Measurements from ENCODE around the gene SEPTIN11.

SEPTIN11 gene

DNA sequence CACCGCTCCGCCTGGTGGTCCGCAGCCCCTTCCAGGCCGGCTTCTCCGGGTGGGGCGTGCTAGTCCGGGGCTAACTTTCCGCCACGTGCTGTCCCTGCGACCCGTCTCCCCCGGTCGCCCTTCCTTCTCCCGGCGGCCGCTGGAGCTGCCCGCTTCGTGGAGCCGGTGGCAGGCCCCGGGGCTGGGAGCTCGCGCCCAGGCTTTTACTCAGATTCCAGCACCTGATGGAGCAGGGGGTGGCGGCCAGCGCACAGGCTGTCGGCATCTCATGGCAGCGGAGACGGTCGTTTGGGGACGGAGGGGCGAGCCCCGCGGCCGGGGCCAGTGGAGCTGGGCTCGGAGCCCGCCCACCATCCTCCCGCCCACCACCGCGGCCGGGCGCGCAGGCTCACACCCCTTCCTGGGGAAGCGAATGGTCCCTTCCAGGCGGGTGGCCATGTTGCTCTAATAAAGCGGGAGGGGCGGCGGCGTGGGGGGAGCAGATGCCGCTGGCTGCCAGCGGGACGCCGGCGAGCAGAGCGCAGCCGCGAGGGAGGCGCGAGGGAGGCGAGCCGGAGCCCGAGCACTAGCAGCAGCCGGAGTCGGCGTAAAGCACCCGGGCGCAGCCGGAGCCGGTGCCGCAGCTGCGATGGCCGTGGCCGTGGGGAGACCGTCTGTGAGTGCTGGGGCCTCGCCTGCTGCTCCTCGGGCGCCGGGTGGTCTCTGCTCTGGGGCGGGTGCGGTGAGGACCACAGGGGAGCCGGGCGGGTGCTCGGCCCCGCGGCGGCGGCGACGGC lies at the start of gene SEPTIN11:
TSS of gene SEPTIN11 (plus strand) at position 477 of the 776 bp plus-strand sequence. CDS start at position 629, 152 bp downstream.
- TF ChIP-seq CTCF (conservative IDR thresholded peaks at IDR 0.05; ENCODE audit: low read depth, low read length): no peak
- Histone ChIP-seq H4K20me1 (ENCODE audit: insufficient read depth) (no peaks in the 10 kb centered on the region), H3K9ac (peak within 1 kb of the TSS; percentile 83), H2AFZ (ENCODE audit: low read depth) (peak within 1 kb of the TSS; percentile 93), H3K79me2 (ENCODE audit: insufficient read depth, low read depth) (peaks cover 38% of the 10 kb centered on the region), H3K27me3 (ENCODE audit: insufficient read depth, low read depth) (no peaks in the 10 kb centered on the region), H3K27ac (peak within 1 kb of the TSS; percentile 55), H3K4me2 (peak within 1 kb of the TSS; percentile 98), H3K4me1 (ENCODE audit: low read depth, poor library complexity, severe bottlenecking) (peaks cover 22% of the 10 kb centered on the region), H3K36me3 (ENCODE audit: insufficient read depth) (no peaks in the 10 kb centered on the region), H3K4me3 (IDR thresholded peaks at IDR 0.05; ENCODE audit: insufficient read depth, low read depth, low read length) (peak within 1 kb of the TSS; percentile 51)

DNA sequence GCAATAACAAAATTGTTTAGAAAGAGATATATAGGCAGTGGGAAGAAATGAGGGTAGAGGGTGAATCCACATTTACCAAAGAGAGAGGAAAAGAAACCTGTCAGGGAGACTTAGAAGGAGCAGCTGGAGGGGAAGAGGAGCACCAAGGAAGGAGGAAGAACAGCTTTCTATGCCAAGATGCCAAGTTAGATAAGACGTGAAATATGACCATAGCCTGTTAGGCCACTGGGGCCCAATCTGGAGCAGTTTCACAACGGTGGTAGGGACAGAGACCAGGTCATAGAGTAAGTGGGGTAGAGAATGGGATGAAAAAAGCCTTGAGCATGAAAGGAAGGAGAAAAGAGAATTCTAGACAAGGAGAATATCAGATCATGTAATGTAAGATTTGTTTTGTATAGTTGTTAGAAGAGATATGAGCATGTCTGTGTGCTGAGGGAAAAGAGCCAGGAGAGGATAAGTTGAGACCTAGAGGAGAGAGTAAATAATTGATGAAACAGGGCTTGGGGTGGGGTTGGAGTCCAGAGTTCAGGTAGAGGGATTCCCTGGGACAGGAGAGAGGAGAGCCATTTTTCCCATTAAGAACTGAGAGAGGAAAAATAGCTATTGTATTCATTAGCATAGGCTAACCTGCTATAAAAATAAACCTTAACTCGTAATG lies 47.2 kb upstream of the SEPTIN11 start:
- Histone ChIP-seq H3K4me3 (IDR thresholded peaks at IDR 0.05; ENCODE audit: insufficient read depth, low read depth, low read length) (no peak overlapping the region), H3K9ac (no peak overlapping the region), H3K4me2 (no peak overlapping the region), H3K27me3 (ENCODE audit: insufficient read depth, low read depth) (peaks cover 11% of the 10 kb centered on the region), H3K79me2 (ENCODE audit: insufficient read depth, low read depth) (no peaks in the 10 kb centered on the region), H4K20me1 (ENCODE audit: insufficient read depth) (no peaks in the 10 kb centered on the region), H3K27ac (no peak overlapping the region), H2AFZ (ENCODE audit: low read depth) (no peak overlapping the region), H3K36me3 (ENCODE audit: insufficient read depth) (no peaks in the 10 kb centered on the region), H3K4me1 (ENCODE audit: low read depth, poor library complexity, severe bottlenecking) (peaks cover 8% of the 10 kb centered on the region)
- TF ChIP-seq CTCF (conservative IDR thresholded peaks at IDR 0.05; ENCODE audit: low read depth, low read length): no peak

- Histone ChIP-seq H3K9ac (no peak overlapping the region), H3K4me2 (no peak overlapping the region), H3K27me3 (ENCODE audit: insufficient read depth, low read depth) (no peaks in the 10 kb centered on the region), H3K27ac (no peak overlapping the region), H2AFZ (ENCODE audit: low read depth) (no peak overlapping the region), H3K79me2 (ENCODE audit: insufficient read depth, low read depth) (no peaks in the 10 kb centered on the region), H3K4me3 (IDR thresholded peaks at IDR 0.05; ENCODE audit: insufficient read depth, low read depth, low read length) (no peak overlapping the region), H4K20me1 (ENCODE audit: insufficient read depth) (no peaks in the 10 kb centered on the region), H3K4me1 (ENCODE audit: low read depth, poor library complexity, severe bottlenecking) (no peaks in the 10 kb centered on the region), H3K36me3 (ENCODE audit: insufficient read depth) (no peaks in the 10 kb centered on the region)
- TF ChIP-seq CTCF (conservative IDR thresholded peaks at IDR 0.05; ENCODE audit: low read depth, low read length): no peak
Observed at GRCh38 chr4:76904646-76905190, 44.8 kb upstream of the SEPTIN11 start.

DNA sequence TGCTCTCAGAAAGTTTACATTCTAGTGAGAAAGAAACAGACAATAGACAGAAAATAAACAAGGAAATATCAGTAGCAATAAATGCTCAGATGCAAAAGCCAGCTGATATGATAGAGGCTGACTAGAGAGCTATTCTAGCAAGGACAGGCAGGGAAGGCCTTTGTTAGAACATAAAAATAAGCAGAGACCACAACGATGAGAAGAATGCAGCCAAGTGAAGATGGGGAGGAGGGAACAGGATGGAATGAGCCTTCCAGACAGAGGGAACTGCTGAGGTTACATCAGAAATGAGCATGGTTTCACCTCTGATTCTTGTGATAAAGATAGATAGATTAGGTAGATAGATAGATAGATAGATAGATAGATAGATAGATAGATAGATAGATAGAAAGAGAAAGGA lies 44.0 kb upstream of the SEPTIN11 start:
- Histone ChIP-seq H3K36me3 (ENCODE audit: insufficient read depth) (no peaks in the 10 kb centered on the region), H3K4me3 (IDR thresholded peaks at IDR 0.05; ENCODE audit: insufficient read depth, low read depth, low read length) (no peak overlapping the region), H3K9ac (no peak overlapping the region), H2AFZ (ENCODE audit: low read depth) (no peak overlapping the region), H3K79me2 (ENCODE audit: insufficient read depth, low read depth) (no peaks in the 10 kb centered on the region), H4K20me1 (ENCODE audit: insufficient read depth) (no peaks in the 10 kb centered on the region), H3K27me3 (ENCODE audit: insufficient read depth, low read depth) (no peaks in the 10 kb centered on the region), H3K4me1 (ENCODE audit: low read depth, poor library complexity, severe bottlenecking) (no peaks in the 10 kb centered on the region), H3K27ac (no peak overlapping the region), H3K4me2 (no peak overlapping the region)
- no peak for TF ChIP-seq CTCF (conservative IDR thresholded peaks at IDR 0.05; ENCODE audit: low read depth, low read length)
